Panc1 (cell line): ENCODE data around the gene BNIP3. TPM values are rescaled to one million over a fixed set of nuclear protein-coding genes. Genes with fewer than 3 reads are reported as not detected.

Source experiments
- ATAC-seq: fragments of 200-7000 bp; cut with Tn5 transposase; 2 replicates; pipeline ENCODE4 v1.9.1; 2020; ENCODE audit warnings: mild to moderate bottlenecking, moderate library complexity
- BruUV-seq: library from RNA; stranded (reverse); fragments of 400-500 nt; replicated peaks from 2 replicates; lab custom pipeline; 2021; lab: Mats Ljungman, UMichigan
- CTCF ChIA-PET: fragments of 300-600 bp; sonication (Branson Sonifier 250); formaldehyde crosslinking; loops from one replicate; lab custom pipeline; 2022; ENCODE audit warnings: antibody characterized with exemption; lab: Charles Lee
- POLR2A ChIA-PET: fragments of 300-600 bp; sonication (Branson Sonifier 250); formaldehyde crosslinking; loops from one replicate; lab custom pipeline; 2022; ENCODE audit warnings: antibody characterized with exemption; lab: Charles Lee
- DNase-seq: peaks from one replicate; pipeline ENCODE4 v3.0.0-alpha.2; 2010; ENCODE audit warnings: low read depth, low spot score
- H3K27ac ChIP-seq: 2 replicates; pipeline ENCODE4 v1.5.1; 2011; ENCODE audit warnings: mild to moderate bottlenecking, low read length, inconsistent platforms
- H3K27me3 ChIP-seq: fragments of 200-500 bp; sonication (Bioruptor generic); 2 replicates; pipeline ENCODE4 v1.6.0; 2014; ENCODE audit warnings: low read length, inconsistent platforms; ENCODE audit not compliant: control insufficient read depth, insufficient read depth
- H3K36me3 ChIP-seq: fragments of 200-500 bp; sonication (Bioruptor generic); 2 replicates; pipeline ENCODE4 v1.5.1; 2014; ENCODE audit warnings: inconsistent platforms, mild to moderate bottlenecking, low read length, moderate library complexity; ENCODE audit not compliant: control insufficient read depth, insufficient read depth
- H3K4me1 ChIP-seq: 2 replicates; pipeline ENCODE4 v1.5.1; 2011; ENCODE audit warnings: inconsistent platforms, mild to moderate bottlenecking, low read length, moderate library complexity; ENCODE audit not compliant: control insufficient read depth, insufficient read depth
- H3K4me3 ChIP-seq, 2 experiments: 2 replicates each; pipeline ENCODE4 v1.5.1; 2011 to 2012; ENCODE audit warnings: low read depth in 2 of 2, low read length in 2 of 2, mild to moderate bottlenecking in 2 of 2, inconsistent platforms in 1 of 2, moderate library complexity in 1 of 2
- H3K9me3 ChIP-seq: fragments of 200-500 bp; sonication (Bioruptor generic); 2 replicates; pipeline ENCODE4 v1.5.1; 2014; ENCODE audit warnings: low read depth, mild to moderate bottlenecking, inconsistent platforms, low read length, moderate library complexity; ENCODE audit not compliant: control insufficient read depth, insufficient read depth
- CTCF ChIP-seq: fragments of 450-650 bp; IDR thresholded peaks from 2 replicates; pipeline ENCODE4 v1.5.1; 2017; ENCODE audit warnings: mild to moderate bottlenecking
- POLR2AphosphoS5 ChIP-seq: IDR thresholded peaks from 2 replicates; pipeline ENCODE4 v1.6.1; 2012; ENCODE audit warnings: mild to moderate bottlenecking, low read depth, low read length, moderate library complexity
- SIN3A ChIP-seq: IDR thresholded peaks from 2 replicates; pipeline ENCODE4 v1.6.1; 2012; ENCODE audit warnings: low read depth, mild to moderate bottlenecking, low read length, moderate library complexity, borderline replicate concordance; ENCODE audit not compliant: insufficient read depth
- TCF7L2 ChIP-seq: IDR thresholded peaks from 2 replicates; pipeline ENCODE4 v1.6.1; 2011; ENCODE audit warnings: mild to moderate bottlenecking, low read depth, low read length, inconsistent platforms
- in situ Hi-C: cut with HindIII; loops from 2 replicates; pipeline ENCODE4 v1.10.0; 2016; ENCODE audit warnings: low sequenced_read_pairs, low pct_unique_long_range_greater_than_20kb
- intact Hi-C: fragments of 100-400 bp; cut with micrococcal nuclease; formaldehyde crosslinking; loops from one replicate; pipeline ENCODE4 v1.10.0; 2022; ENCODE audit not compliant: unreplicated experiment
- total RNA-seq: library from RNA; stranded (reverse); gene quantifications from one replicate; pipeline ENCODE4 v1.2.1, GENCODE V29; 2021; ENCODE audit not compliant: unreplicated experiment
- TF ChIP-seq, protein P1 (sequence below), 2 experiments: IDR thresholded peaks; 2 replicates each; pipeline ENCODE4 v1.6.1; 2011 to 2012; ENCODE audit warnings: low read depth in 2 of 2, control low read depth in 1 of 2, low read length in 1 of 2, mild to moderate bottlenecking in 1 of 2, moderate library complexity in 1 of 2; ENCODE audit not compliant: insufficient read depth in 1 of 2

BNIP3 gene
- total RNA-seq, 1 experiment from 2014 or later, result 67.8 TPM

DNA sequence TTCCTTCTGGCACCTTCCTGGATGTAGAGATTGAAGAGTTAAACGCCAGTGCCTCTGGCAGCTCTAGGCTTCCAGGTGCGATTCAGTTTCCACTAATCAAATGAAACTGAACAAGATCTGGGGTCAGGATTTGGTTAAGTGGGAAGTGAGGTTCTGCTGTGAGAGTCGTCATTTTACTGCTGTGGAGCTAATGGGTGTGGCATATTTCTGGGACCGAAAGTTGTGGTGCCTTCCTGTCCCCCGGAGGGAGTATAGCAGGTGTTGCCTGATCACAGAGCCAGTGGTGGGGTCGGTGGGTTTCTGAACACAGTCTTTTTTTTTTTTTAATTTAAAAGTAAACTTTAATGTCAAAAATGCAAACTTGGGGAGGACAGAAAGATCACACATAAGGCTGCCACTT lies 47.0 kb upstream of the BNIP3 start:
- BruUV-seq, result no TSS peak
- H3K27ac ChIP-seq, result no peak overlapping the region
- DNase-seq, result no peak
- no peak for ATAC-seq
- H3K9me3 ChIP-seq, result no peaks in the 10 kb centered on the region
- TF ChIP-seq SIN3A, result no peak
- TF ChIP-seq CTCF, result no peak
- no peak for TF ChIP-seq TCF7L2
- TF ChIP-seq, protein P1, sequence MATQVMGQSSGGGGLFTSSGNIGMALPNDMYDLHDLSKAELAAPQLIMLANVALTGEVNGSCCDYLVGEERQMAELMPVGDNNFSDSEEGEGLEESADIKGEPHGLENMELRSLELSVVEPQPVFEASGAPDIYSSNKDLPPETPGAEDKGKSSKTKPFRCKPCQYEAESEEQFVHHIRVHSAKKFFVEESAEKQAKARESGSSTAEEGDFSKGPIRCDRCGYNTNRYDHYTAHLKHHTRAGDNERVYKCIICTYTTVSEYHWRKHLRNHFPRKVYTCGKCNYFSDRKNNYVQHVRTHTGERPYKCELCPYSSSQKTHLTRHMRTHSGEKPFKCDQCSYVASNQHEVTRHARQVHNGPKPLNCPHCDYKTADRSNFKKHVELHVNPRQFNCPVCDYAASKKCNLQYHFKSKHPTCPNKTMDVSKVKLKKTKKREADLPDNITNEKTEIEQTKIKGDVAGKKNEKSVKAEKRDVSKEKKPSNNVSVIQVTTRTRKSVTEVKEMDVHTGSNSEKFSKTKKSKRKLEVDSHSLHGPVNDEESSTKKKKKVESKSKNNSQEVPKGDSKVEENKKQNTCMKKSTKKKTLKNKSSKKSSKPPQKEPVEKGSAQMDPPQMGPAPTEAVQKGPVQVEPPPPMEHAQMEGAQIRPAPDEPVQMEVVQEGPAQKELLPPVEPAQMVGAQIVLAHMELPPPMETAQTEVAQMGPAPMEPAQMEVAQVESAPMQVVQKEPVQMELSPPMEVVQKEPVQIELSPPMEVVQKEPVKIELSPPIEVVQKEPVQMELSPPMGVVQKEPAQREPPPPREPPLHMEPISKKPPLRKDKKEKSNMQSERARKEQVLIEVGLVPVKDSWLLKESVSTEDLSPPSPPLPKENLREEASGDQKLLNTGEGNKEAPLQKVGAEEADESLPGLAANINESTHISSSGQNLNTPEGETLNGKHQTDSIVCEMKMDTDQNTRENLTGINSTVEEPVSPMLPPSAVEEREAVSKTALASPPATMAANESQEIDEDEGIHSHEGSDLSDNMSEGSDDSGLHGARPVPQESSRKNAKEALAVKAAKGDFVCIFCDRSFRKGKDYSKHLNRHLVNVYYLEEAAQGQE (IDR thresholded peaks at IDR 0.05; ENCODE audit: insufficient read depth in 1 of 2, low read depth in 2 of 2, low read length in 1 of 2), result no peak
- no peak for TF ChIP-seq POLR2AphosphoS5
- H3K27me3 ChIP-seq, result peaks cover 37% of the 10 kb centered on the region
- no peaks in the 10 kb centered on the region for H3K36me3 ChIP-seq
- ChIA-PET POLR2A (no interaction called here), CTCF (no interaction called here)
- intact Hi-C loops (no loop called here), in situ Hi-C loops (no loop called here)
- H3K4me3 ChIP-seq, result no peak overlapping the region
- peaks cover 1% of the 10 kb centered on the region; the same call in 1 of the 2 replicates for H3K4me1 ChIP-seq

GRCh38 chr10:132027423-132027983 lies 45.8 kb upstream of the BNIP3 start:
- Histone ChIP-seq H3K36me3 (no peaks in the 10 kb centered on the region), H3K4me3 (no peak overlapping the region), H3K27me3 (peaks cover 29% of the 10 kb centered on the region), H3K9me3 (no peaks in the 10 kb centered on the region), H3K27ac (no peak overlapping the region), H3K4me1 (peaks cover 7% of the 10 kb centered on the region; the same call in 1 of the 2 replicates)
- no peak for ATAC-seq
- in situ Hi-C loops (no loop called here), intact Hi-C loops (no loop called here)
- no peak for TF ChIP-seq POLR2AphosphoS5
- no peak for TF ChIP-seq CTCF
- no peak for TF ChIP-seq SIN3A
- no peak for TF ChIP-seq TCF7L2
- TF ChIP-seq, protein P1 (IDR thresholded peaks at IDR 0.05; ENCODE audit: insufficient read depth in 1 of 2, low read depth in 2 of 2, low read length in 1 of 2), result no peak
- no TSS peak for BruUV-seq
- DNase-seq, result no peak
- ChIA-PET POLR2A (no interaction called here), CTCF (no interaction called here)
